ENCODE data around the gene EFCAB8. TPM values are rescaled to one million over a fixed set of nuclear protein-coding genes. Genes with fewer than 3 reads are reported as not detected.

EFCAB8 gene
- total RNA-seq, 2 experiments from 2014 or later = not detected

GRCh38 chr20:32975698-32976674, 117.3 kb downstream of the EFCAB8 start:
- no peak overlapping the region for H2AFZ ChIP-seq (ENCODE audit: low read length)
- intact Hi-C loops (cut with micrococcal nuclease; ENCODE audit: unreplicated experiment) = no loop called here
- no peaks in the 10 kb centered on the region for H3K9me3 ChIP-seq (ENCODE audit: low read length)
- DNase-seq (ENCODE audit: low spot score) = no peak
- no peaks in the 10 kb centered on the region for H3K79me2 ChIP-seq (ENCODE audit: insufficient read depth, low read depth, low read length)
- H4K20me1 ChIP-seq (ENCODE audit: insufficient read depth, low read length) = no peaks in the 10 kb centered on the region
- H3K9me2 ChIP-seq (ENCODE audit: insufficient read depth, low read length) = no peaks in the 10 kb centered on the region
- no peaks in the 10 kb centered on the region for H3K36me3 ChIP-seq (ENCODE audit: insufficient read depth, low read length)
- CTCF ChIA-PET (ENCODE audit: unreplicated experiment) = no interaction called here
- H3K27ac ChIP-seq (ENCODE audit: low read depth, low read length, poor library complexity, severe bottlenecking) = no peak overlapping the region
- BruUV-seq (replicated peaks) = no TSS peak
- H3K4me2 ChIP-seq (ENCODE audit: low read length) = no peak overlapping the region
- POLR2A ChIA-PET = no interaction called here
- H3K4me3 ChIP-seq (ENCODE audit: low read depth, low read length, poor library complexity, severe bottlenecking) = no peak overlapping the region
- TF ChIP-seq, protein P1, sequence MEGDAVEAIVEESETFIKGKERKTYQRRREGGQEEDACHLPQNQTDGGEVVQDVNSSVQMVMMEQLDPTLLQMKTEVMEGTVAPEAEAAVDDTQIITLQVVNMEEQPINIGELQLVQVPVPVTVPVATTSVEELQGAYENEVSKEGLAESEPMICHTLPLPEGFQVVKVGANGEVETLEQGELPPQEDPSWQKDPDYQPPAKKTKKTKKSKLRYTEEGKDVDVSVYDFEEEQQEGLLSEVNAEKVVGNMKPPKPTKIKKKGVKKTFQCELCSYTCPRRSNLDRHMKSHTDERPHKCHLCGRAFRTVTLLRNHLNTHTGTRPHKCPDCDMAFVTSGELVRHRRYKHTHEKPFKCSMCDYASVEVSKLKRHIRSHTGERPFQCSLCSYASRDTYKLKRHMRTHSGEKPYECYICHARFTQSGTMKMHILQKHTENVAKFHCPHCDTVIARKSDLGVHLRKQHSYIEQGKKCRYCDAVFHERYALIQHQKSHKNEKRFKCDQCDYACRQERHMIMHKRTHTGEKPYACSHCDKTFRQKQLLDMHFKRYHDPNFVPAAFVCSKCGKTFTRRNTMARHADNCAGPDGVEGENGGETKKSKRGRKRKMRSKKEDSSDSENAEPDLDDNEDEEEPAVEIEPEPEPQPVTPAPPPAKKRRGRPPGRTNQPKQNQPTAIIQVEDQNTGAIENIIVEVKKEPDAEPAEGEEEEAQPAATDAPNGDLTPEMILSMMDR (conservative IDR thresholded peaks at IDR 0.05; ENCODE audit: low read length) = no peak
- no peak for TF ChIP-seq EZH2phosphoT487 (IDR thresholded peaks at IDR 0.05; ENCODE audit: borderline replicate concordance, low read depth, low read length)
- peaks cover 20% of the 10 kb centered on the region for H3K4me1 ChIP-seq (ENCODE audit: insufficient read depth, low read length, poor library complexity, severe bottlenecking)

DNA sequence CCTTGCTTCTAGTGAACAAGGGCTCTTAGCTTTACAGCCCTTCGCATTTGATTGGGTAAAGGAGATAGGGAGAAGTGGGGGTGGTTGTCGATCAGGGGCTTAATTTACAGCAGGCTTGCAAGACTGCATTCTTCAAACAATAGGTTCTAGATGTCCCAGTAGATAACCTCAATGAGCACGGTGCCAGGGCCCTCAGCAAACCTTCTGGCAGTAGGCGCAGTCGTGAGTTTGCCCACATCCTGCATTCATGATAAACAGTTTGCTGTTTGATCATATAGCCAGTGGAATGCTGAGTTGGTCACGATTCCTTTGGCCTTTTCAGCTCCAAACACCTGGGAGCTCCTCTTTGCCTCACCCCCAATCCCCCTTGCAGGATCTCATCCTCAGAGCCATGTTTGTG, 118.0 kb downstream of the EFCAB8 start:
- intact Hi-C loops (cut with micrococcal nuclease; ENCODE audit: unreplicated experiment) = no loop called here
- Histone ChIP-seq H3K4me1 (ENCODE audit: insufficient read depth, low read length, poor library complexity, severe bottlenecking) (peaks cover 12% of the 10 kb centered on the region), H2AFZ (ENCODE audit: low read length) (no peak overlapping the region), H4K20me1 (ENCODE audit: insufficient read depth, low read length) (no peaks in the 10 kb centered on the region), H3K36me3 (ENCODE audit: insufficient read depth, low read length) (no peaks in the 10 kb centered on the region), H3K4me2 (ENCODE audit: low read length) (no peak overlapping the region), H3K27ac (ENCODE audit: low read depth, low read length, poor library complexity, severe bottlenecking) (no peak overlapping the region), H3K79me2 (ENCODE audit: insufficient read depth, low read depth, low read length) (no peaks in the 10 kb centered on the region), H3K4me3 (ENCODE audit: low read depth, low read length, poor library complexity, severe bottlenecking) (no peak overlapping the region), H3K9me3 (ENCODE audit: low read length) (no peaks in the 10 kb centered on the region), H3K9me2 (ENCODE audit: insufficient read depth, low read length) (no peaks in the 10 kb centered on the region)
- ChIA-PET CTCF (ENCODE audit: unreplicated experiment) (interaction anchor here (0.7 kb wide), 1 partner anchor 160 kb away, joined by 3 read pairs; no protein-coding TSS in a partner anchor), POLR2A (no interaction called here)
- no peak for DNase-seq (ENCODE audit: low spot score)
- BruUV-seq (replicated peaks) = no TSS peak
- TF ChIP-seq, protein P1 (conservative IDR thresholded peaks at IDR 0.05; ENCODE audit: low read length) = no peak
- no peak for TF ChIP-seq EZH2phosphoT487 (IDR thresholded peaks at IDR 0.05; ENCODE audit: borderline replicate concordance, low read depth, low read length)

All from OCI-LY7 (cell line).